Psoas muscle (tissue), 8 donors: ENCODE data around the gene AUTS2. TPM values are rescaled to one million over a fixed set of nuclear protein-coding genes. Genes with fewer than 3 reads are reported as not detected.

Source experiments
- ATAC-seq, 4 donors: fragments of 200-7000 bp; cut with Tn5 transposase; one replicate each; pipeline ENCODE4 v1.9.1; 2020; ENCODE audit warnings: moderate library complexity in 3 of 4, mild to moderate bottlenecking in 2 of 4
- DNase-seq, 2 donors: peaks; one replicate each; pipeline ENCODE4 v3.0.0-alpha.2; 2020
- H3K27ac ChIP-seq: fragments of 200-600 bp; one replicate; pipeline ENCODE4 v1.8.0; 2022
- H3K27me3 ChIP-seq, 3 donors: fragments of 200-600 bp in 1 of 3; one replicate each; pipeline versions ENCODE4 v1.6.1 to v1.8.0; 2013 to 2022; ENCODE audit warnings: low read length in 2 of 3, mild to moderate bottlenecking in 2 of 3, moderate library complexity in 1 of 3; ENCODE audit not compliant: insufficient read depth in 3 of 3
- H3K36me3 ChIP-seq, 2 donors: fragments of 200-600 bp in 1 of 2; one replicate each; pipeline versions ENCODE4 v1.6.1 to v1.8.0; 2013 to 2022; ENCODE audit warnings: low read depth in 1 of 2, mild to moderate bottlenecking in 1 of 2, moderate library complexity in 1 of 2; ENCODE audit not compliant: insufficient read depth in 1 of 2
- H3K4me1 ChIP-seq: fragments of 200-600 bp; one replicate; pipeline ENCODE4 v1.8.0; 2022
- H3K4me3 ChIP-seq: fragments of 200-600 bp; one replicate; pipeline ENCODE4 v1.8.0; 2022; ENCODE audit warnings: mild to moderate bottlenecking
- H3K9me3 ChIP-seq: fragments of 200-600 bp; one replicate; pipeline ENCODE4 v1.8.0; 2022
- CTCF ChIP-seq: fragments of 200-600 bp; IDR thresholded peaks from one replicate; pipeline ENCODE4 v1.8.0; 2022; ENCODE audit warnings: antibody characterized with exemption
- WGBS, 3 donors: extraction: QIAGEN DNeasy Blood & Tissue Kit; methylation state at CpG; one replicate each; pipeline versions ENCODE4 v1.1.6 to v1.1.7; 2013; 5-methylcytosine and 5-hydroxymethylcytosine counted together
- intact Hi-C, 2 donors: fragments of 100-400 bp; cut with DNase I; formaldehyde crosslinking; loops; one replicate each; pipeline versions ENCODE4 v1.11.0 to v1.14.2; 2022
- polyA plus RNA-seq, 3 donors: library from polyadenylated mRNA; stranded (reverse); fragments of 200-250 nt; gene quantifications; one replicate each; pipeline ENCODE4 v1.2.3, GENCODE V29; 2013
- total RNA-seq, 4 donors: library from RNA; stranded (reverse); fragmentation: NEBNext Ultra II Directional in 2 of 4; extraction: Animal tissue kit (Norgen Biotek cat#: 25700) in 2 of 4; gene quantifications; one replicate each; pipeline versions ENCODE4 v1.2.1 to v1.2.4, GENCODE V29; 2021 to 2023
- donor health status: healthy with polysubstance abuse.
- donor health status: DM: no; HTN: no; CAD: no; lungs with moderate emphysema.
- donor health status: Bipolar disorder and iron deficiency.
- donor health status: healthy.
- donor health status: DM: yes; HTN: yes; CAD: no.
- donor health status: DM: no; HTN: no; CAD: no.
- donor health status: DM: no; HTN: no; CAD: no.
- donor health status: DM: yes; HTN: yes; CAD: no.

AUTS2 gene
- total and polyA plus RNA-seq, 7 donors: 5.0 to 33.5 (median 14.3) TPM

GRCh38 chr7:69934144-69934903, 336.0 kb downstream of the AUTS2 start:
- no peaks in the 10 kb centered on the region for H3K9me3 ChIP-seq
- no peak for DNase-seq
- no peaks in the 10 kb centered on the region for H3K36me3 ChIP-seq
- no peak overlapping the region for H3K27ac ChIP-seq
- no peaks in the 10 kb centered on the region for H3K4me1 ChIP-seq
- TF ChIP-seq CTCF: no peak
- intact Hi-C loops: no loop called here
- no peaks in the 10 kb centered on the region for H3K27me3 ChIP-seq
- no peak for ATAC-seq
- no peak overlapping the region for H3K4me3 ChIP-seq
- WGBS, 3 donors: 47 to 65% (median 52%) methylated on average over 5 of the region's 5 CpGs

- ATAC-seq (no peak), DNase-seq (no peak)
- Histone ChIP-seq H3K9me3 (no peaks in the 10 kb centered on the region), H3K4me3 (no peak overlapping the region), H3K27me3 (no peaks in the 10 kb centered on the region), H3K4me1 (no peaks in the 10 kb centered on the region), H3K27ac (no peak overlapping the region), H3K36me3 (no peaks in the 10 kb centered on the region)
- intact Hi-C loops: no loop called here
- WGBS, 3 donors: 80 to 96% (median 81%) methylated on average over 2 of the region's 2 CpGs
- TF ChIP-seq CTCF: no peak
These were observed 336.8 kb downstream of the AUTS2 start for GRCh38 chr7:69935107-69935506.

GRCh38 chr7:69937097-69937496, 338.8 kb downstream of the AUTS2 start:
- ATAC-seq (no peak), DNase-seq (no peak)
- H3K27ac ChIP-seq: no peak overlapping the region
- no peaks in the 10 kb centered on the region for H3K9me3 ChIP-seq
- H3K4me1 ChIP-seq: no peaks in the 10 kb centered on the region
- no peaks in the 10 kb centered on the region for H3K36me3 ChIP-seq
- no peak for TF ChIP-seq CTCF
- no peak overlapping the region for H3K4me3 ChIP-seq
- WGBS, 3 donors: 75 to 87% (median 84%) methylated on average over 4 of the region's 4 CpGs
- intact Hi-C loops: no loop called here
- no peaks in the 10 kb centered on the region for H3K27me3 ChIP-seq

- Histone ChIP-seq H3K27ac (no peak overlapping the region), H3K27me3 (no peaks in the 10 kb centered on the region), H3K9me3 (no peaks in the 10 kb centered on the region), H3K4me1 (no peaks in the 10 kb centered on the region), H3K4me3 (no peak overlapping the region), H3K36me3 (no peaks in the 10 kb centered on the region)
- no peak for TF ChIP-seq CTCF
- intact Hi-C loops: no loop called here
- ATAC-seq: no peak
- no peak for DNase-seq
- WGBS, 3 donors: 67 to 86% (median 82%) methylated on average over 1 of the region's 1 CpG
These were observed 341.0 kb downstream of the AUTS2 start for GRCh38 chr7:69939317-69939716.
